Loucy (cell line): ENCODE data around the gene RFC4.

ENCODE experiments used
- CTCF ChIP-seq: fragments of 200-600 bp; sonication (generic); conservative IDR thresholded peaks from 2 replicates; pipeline ENCODE4 v1.5.1; 2014; ENCODE audit warnings: mild to moderate bottlenecking, antibody characterized with exemption, low read length
- EZH2phosphoT487 ChIP-seq: fragments of 200-600 bp; IDR thresholded peaks from 2 replicates; pipeline ENCODE4 v1.6.1; 2018; ENCODE audit warnings: antibody characterized with exemption, mild to moderate bottlenecking, moderate library complexity, borderline replicate concordance

GRCh38 chr3:186757214-186757613 is 49.1 kb downstream of the RFC4 start:
- TF ChIP-seq CTCF (no peak), EZH2phosphoT487 (no peak)
